GM19324 (cell line): Measurements from ENCODE around the gene IMMP2L.

Experiments used
- ATAC-seq: cut with Tn5 transposase; IDR thresholded peaks from one replicate; pipeline ENCODE4 v1.9.1; 2021; ENCODE audit warnings: mild to moderate bottlenecking, moderate library complexity; ENCODE audit not compliant: unreplicated experiment, low FRiP score

IMMP2L gene

GRCh38 chr7:111067251-111067650 lies 495.0 kb downstream of the IMMP2L start:
- no peak for ATAC-seq

- ATAC-seq: no peak
Observed at GRCh38 chr7:111063166-111063565, 499.1 kb downstream of the IMMP2L start.

GRCh38 chr7:111059833-111060232 lies 502.5 kb downstream of the IMMP2L start:
- ATAC-seq: no peak

GRCh38 chr7:111057066-111057465 lies 505.2 kb downstream of the IMMP2L start:
- ATAC-seq: no peak

- no peak for ATAC-seq
Observed at GRCh38 chr7:111056371-111056770, 505.9 kb downstream of the IMMP2L start.

- no peak for ATAC-seq
Observed at GRCh38 chr7:111053035-111053434, 509.3 kb downstream of the IMMP2L start.

- ATAC-seq: no peak
Observed at GRCh38 chr7:111051832-111052231, 510.5 kb downstream of the IMMP2L start.

- ATAC-seq: no peak
Observed at GRCh38 chr7:111050875-111051416, 511.3 kb downstream of the IMMP2L start.

- no peak for ATAC-seq
Observed at GRCh38 chr7:111049971-111050680, 512.2 kb downstream of the IMMP2L start.

GRCh38 chr7:111047595-111047994 lies 514.7 kb downstream of the IMMP2L start:
- no peak for ATAC-seq

- ATAC-seq: no peak
Observed at GRCh38 chr7:111045449-111045848, 516.8 kb downstream of the IMMP2L start.

- peak; percentile 94 for ATAC-seq
Observed at GRCh38 chr7:111043561-111043960, 518.7 kb downstream of the IMMP2L start.

- no peak for ATAC-seq
Observed at GRCh38 chr7:111042842-111043241, 519.5 kb downstream of the IMMP2L start.

- ATAC-seq: no peak
Observed at GRCh38 chr7:111041577-111041976, 520.7 kb downstream of the IMMP2L start.

- no peak for ATAC-seq
Observed at GRCh38 chr7:111038185-111038584, 524.1 kb downstream of the IMMP2L start.

GRCh38 chr7:111031916-111032315 lies 530.4 kb downstream of the IMMP2L start:
- ATAC-seq: no peak

- no peak for ATAC-seq
Observed at GRCh38 chr7:111030336-111030735, 532.0 kb downstream of the IMMP2L start.

GRCh38 chr7:111029574-111030251 lies 532.6 kb downstream of the IMMP2L start:
- peak; percentile 43 for ATAC-seq

GRCh38 chr7:111029141-111029572 lies 533.1 kb downstream of the IMMP2L start:
- peak; percentile 22 for ATAC-seq

- no peak for ATAC-seq
Observed at GRCh38 chr7:111027396-111027795, 534.9 kb downstream of the IMMP2L start.

- ATAC-seq: no peak
Observed at GRCh38 chr7:111026806-111027205, 535.5 kb downstream of the IMMP2L start.

GRCh38 chr7:111026343-111026742 lies 535.9 kb downstream of the IMMP2L start:
- ATAC-seq: no peak
